Natural killer cell treated with Interleukin-12 subunit alpha and Interleukin-12 subunit beta and Interleukin-15 and Interleukin-18, amount 100 ng/mL, for 72 hours (primary cell): ENCODE measurements around the gene LHX4. TPM values are rescaled to one million over a fixed set of nuclear protein-coding genes. Genes with fewer than 3 reads are reported as not detected.

Experiments used
- ATAC-seq, 2 donors: fragments of 150-1000 bp; cut with Tn5 transposase in 1 of 2; sonication (Bioruptor Pico), chemical (Tn5 transposase) in 1 of 2; 2 replicates each; pipeline ENCODE4 v1.10.0; 2021
- DNase-seq: peaks from one replicate; pipeline ENCODE4 v3.0.0; 2022; ENCODE audit warnings: low spot score
- H3K27ac Mint-ChIP-seq, 2 donors: 1 replicate in 1 of 2; 2 replicates in 1 of 2; pipeline ENCODE4 v1.8.0; 2022; ENCODE audit warnings: mixed read lengths in 2 of 2, mild to moderate bottlenecking in 1 of 2, moderate library complexity in 1 of 2
- H3K27me3 Mint-ChIP-seq, 2 donors: 1 replicate in 1 of 2; 2 replicates in 1 of 2; pipeline ENCODE4 v1.8.0; 2022; ENCODE audit warnings: mixed read lengths in 2 of 2
- H3K36me3 Mint-ChIP-seq: one replicate; pipeline ENCODE4 v1.8.0; 2022; ENCODE audit warnings: mixed read lengths
- H3K4me1 Mint-ChIP-seq, 2 donors: 1 replicate in 1 of 2; 2 replicates in 1 of 2; pipeline ENCODE4 v1.8.0; 2022; ENCODE audit warnings: low read depth in 2 of 2, mixed read lengths in 2 of 2, mild to moderate bottlenecking in 1 of 2
- H3K4me3 Mint-ChIP-seq: one replicate; pipeline ENCODE4 v1.8.0; 2022; ENCODE audit warnings: mixed read lengths
- H3K9me3 Mint-ChIP-seq: 2 replicates; pipeline ENCODE4 v1.8.0; 2022; ENCODE audit warnings: mixed read lengths
- total RNA-seq, 2 donors: library from RNA; stranded (reverse); gene quantifications; one replicate each; pipeline ENCODE4 v1.2.3, GENCODE V29; 2022

Gene LHX4
- total RNA-seq, 2 donors from 2014 or later, result not detected

- DNase-seq, result no peak
- H3K9me3 Mint-ChIP-seq, result no peaks in the 10 kb centered on the region
- no peaks in the 10 kb centered on the region for H3K36me3 Mint-ChIP-seq
- no peak overlapping the region for H3K4me3 Mint-ChIP-seq
- H3K27me3 Mint-ChIP-seq, result no peaks in the 10 kb centered on the region
- H3K27ac Mint-ChIP-seq, result no peak overlapping the region
- no peak for ATAC-seq
- peaks cover 0 to 3% of the 10 kb centered on the region in 2 donors for H3K4me1 Mint-ChIP-seq
These were observed 37.1 kb downstream of the LHX4 start for GRCh38 chr1:180267211-180267561.

DNA sequence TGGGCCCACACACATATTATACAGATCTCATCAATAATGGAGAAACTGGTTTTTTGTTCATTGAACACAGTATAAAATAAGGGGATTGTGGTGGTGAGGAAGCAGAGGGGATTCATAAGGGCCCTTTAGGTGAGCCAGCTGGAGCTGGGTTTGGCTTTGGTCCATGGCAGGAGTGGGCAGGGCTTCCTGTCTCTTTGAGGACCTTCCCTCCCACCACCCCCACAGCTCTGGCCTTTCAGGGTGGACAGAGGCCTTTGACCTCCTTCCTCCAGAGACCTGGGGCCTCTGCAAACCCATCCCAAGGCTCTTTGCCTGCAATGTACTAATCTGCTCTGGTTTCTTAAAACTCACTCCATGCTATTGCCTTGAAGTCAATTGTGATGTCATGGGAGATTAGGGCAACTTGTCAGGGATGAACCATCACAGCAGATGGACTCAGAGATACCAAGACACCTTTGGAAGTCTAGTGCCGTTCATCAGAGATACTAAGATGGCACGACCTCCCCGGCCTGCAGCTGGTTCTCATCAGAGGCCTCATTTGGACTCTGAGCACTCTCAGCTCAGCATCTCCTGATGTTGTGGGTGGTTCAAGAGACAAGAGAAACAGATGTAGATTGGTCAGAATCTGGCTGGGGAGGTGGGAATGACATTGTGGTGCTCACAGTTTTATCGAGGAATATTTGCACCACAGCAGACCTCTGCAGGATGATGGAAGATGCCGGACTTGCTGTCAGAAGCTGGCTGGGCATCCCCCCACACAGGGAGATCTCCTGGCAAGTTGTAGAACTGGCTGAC is 37.9 kb downstream of the LHX4 start:
- no peaks in the 10 kb centered on the region for H3K9me3 Mint-ChIP-seq

GRCh38 chr1:180268556-180269075 is 38.6 kb downstream of the LHX4 start:
- H3K27me3 Mint-ChIP-seq, result no peaks in the 10 kb centered on the region
- H3K9me3 Mint-ChIP-seq, result no peaks in the 10 kb centered on the region
- peaks cover 0 to 3% of the 10 kb centered on the region in 2 donors for H3K4me1 Mint-ChIP-seq
- H3K27ac Mint-ChIP-seq, result no peak overlapping the region
- H3K36me3 Mint-ChIP-seq, result no peaks in the 10 kb centered on the region
- no peak for ATAC-seq
- H3K4me3 Mint-ChIP-seq, result no peak overlapping the region
- no peak for DNase-seq

More for the DNA sequence above, 37.9 kb downstream of the LHX4 start:
- Mint-ChIP-seq H3K4me3 (no peak overlapping the region), H3K27ac (no peak overlapping the region), H3K36me3 (no peaks in the 10 kb centered on the region), H3K27me3 (no peaks in the 10 kb centered on the region), H3K4me1 (peaks cover 0 to 3% of the 10 kb centered on the region in 2 donors)
- ATAC-seq, result no peak
- peak; percentile 38 for DNase-seq

DNA sequence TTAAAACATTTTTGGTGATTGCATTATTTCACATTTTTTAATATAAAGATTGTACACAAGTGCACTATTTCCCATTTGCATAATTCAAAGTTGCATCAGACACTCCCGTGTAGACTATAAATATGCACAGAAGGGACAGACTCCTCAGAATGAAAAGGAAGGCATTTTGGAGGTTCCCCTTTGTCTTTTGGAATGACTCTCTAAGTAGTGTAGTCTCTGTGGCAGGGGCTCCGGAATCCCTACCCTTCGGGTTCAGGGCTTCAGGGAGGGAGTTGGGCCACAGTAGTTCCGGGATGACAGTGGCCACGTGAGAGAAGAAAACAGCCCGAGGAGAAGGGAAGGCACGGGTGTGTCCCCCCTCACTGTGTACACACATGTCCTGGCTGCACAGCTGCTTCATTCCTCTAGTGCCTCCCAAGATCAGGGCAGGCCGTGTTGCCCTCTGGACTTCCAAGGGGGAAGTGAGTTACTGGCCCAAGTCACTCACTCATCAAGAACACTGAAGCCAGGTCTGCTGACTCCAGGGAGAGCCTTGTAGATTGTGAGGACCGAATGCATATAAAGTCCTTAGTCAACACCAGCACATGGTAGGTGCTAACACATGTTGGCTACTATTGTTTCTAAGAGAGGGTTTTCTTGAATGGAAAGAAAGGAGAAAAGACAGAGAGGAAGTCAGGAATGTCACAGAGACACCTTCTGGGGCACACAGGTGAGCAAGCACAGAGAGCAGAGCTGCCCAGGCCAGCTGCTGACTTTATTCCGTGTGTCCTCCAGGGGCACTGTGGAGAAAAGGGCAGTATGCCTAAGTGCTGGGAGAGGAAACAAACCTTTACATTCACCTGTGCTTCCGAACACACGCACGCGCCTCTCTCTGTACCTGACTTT is 39.8 kb downstream of the LHX4 start:
- H3K36me3 Mint-ChIP-seq, result no peaks in the 10 kb centered on the region
- no peaks in the 10 kb centered on the region for H3K27me3 Mint-ChIP-seq
- ATAC-seq, result no peak
- peaks cover 0 to 3% of the 10 kb centered on the region in 2 donors for H3K4me1 Mint-ChIP-seq
- H3K4me3 Mint-ChIP-seq, result no peak overlapping the region
- no peaks in the 10 kb centered on the region for H3K9me3 Mint-ChIP-seq
- no peak for DNase-seq
- no peak overlapping the region for H3K27ac Mint-ChIP-seq

GRCh38 chr1:180270530-180271271 is 40.6 kb downstream of the LHX4 start:
- H3K4me3 Mint-ChIP-seq, result no peak overlapping the region
- no peaks in the 10 kb centered on the region for H3K36me3 Mint-ChIP-seq
- no peak for ATAC-seq
- DNase-seq, result no peak
- peaks cover 0 to 3% of the 10 kb centered on the region in 2 donors for H3K4me1 Mint-ChIP-seq
- H3K9me3 Mint-ChIP-seq, result no peaks in the 10 kb centered on the region
- no peaks in the 10 kb centered on the region for H3K27me3 Mint-ChIP-seq
- H3K27ac Mint-ChIP-seq, result no peak overlapping the region

GRCh38 chr1:180271272-180272255 is 41.5 kb downstream of the LHX4 start:
- ATAC-seq (no peak), DNase-seq (no peak)
- no peaks in the 10 kb centered on the region for H3K36me3 Mint-ChIP-seq
- no peaks in the 10 kb centered on the region for H3K27me3 Mint-ChIP-seq
- no peaks in the 10 kb centered on the region for H3K9me3 Mint-ChIP-seq
- no peak overlapping the region for H3K27ac Mint-ChIP-seq
- H3K4me3 Mint-ChIP-seq, result no peak overlapping the region
- H3K4me1 Mint-ChIP-seq, result peaks cover 0 to 3% of the 10 kb centered on the region in 2 donors

GRCh38 chr1:180272395-180272794 is 42.3 kb downstream of the LHX4 start:
- no peaks in the 10 kb centered on the region for H3K36me3 Mint-ChIP-seq
- peaks cover 0 to 3% of the 10 kb centered on the region in 2 donors for H3K4me1 Mint-ChIP-seq
- ATAC-seq (no peak), DNase-seq (no peak)
- H3K27me3 Mint-ChIP-seq, result no peaks in the 10 kb centered on the region
- H3K27ac Mint-ChIP-seq, result no peak overlapping the region
- no peak overlapping the region for H3K4me3 Mint-ChIP-seq
- H3K9me3 Mint-ChIP-seq, result no peaks in the 10 kb centered on the region

- Mint-ChIP-seq H3K36me3 (no peaks in the 10 kb centered on the region), H3K27ac (no peak overlapping the region), H3K4me3 (no peak overlapping the region), H3K9me3 (no peaks in the 10 kb centered on the region), H3K4me1 (peaks cover 0 to 3% of the 10 kb centered on the region in 2 donors), H3K27me3 (no peaks in the 10 kb centered on the region)
- DNase-seq, result no peak
- ATAC-seq, result no peak
These were observed 43.0 kb downstream of the LHX4 start for GRCh38 chr1:180273066-180273465.

- no peak for DNase-seq
- ATAC-seq, result no peak
- H3K4me1 Mint-ChIP-seq, result peaks cover 0 to 3% of the 10 kb centered on the region in 2 donors
- H3K27me3 Mint-ChIP-seq, result no peaks in the 10 kb centered on the region
- no peaks in the 10 kb centered on the region for H3K9me3 Mint-ChIP-seq
- H3K4me3 Mint-ChIP-seq, result no peak overlapping the region
- no peak overlapping the region for H3K27ac Mint-ChIP-seq
- H3K36me3 Mint-ChIP-seq, result no peaks in the 10 kb centered on the region
These were observed 44.2 kb downstream of the LHX4 start for GRCh38 chr1:180274221-180274620.

GRCh38 chr1:180275726-180276125 is 45.7 kb downstream of the LHX4 start:
- DNase-seq (no peak), ATAC-seq (no peak)
- Mint-ChIP-seq H3K27ac (no peak overlapping the region), H3K9me3 (no peaks in the 10 kb centered on the region), H3K27me3 (no peaks in the 10 kb centered on the region), H3K4me3 (no peak overlapping the region), H3K4me1 (peaks cover 0 to 2% of the 10 kb centered on the region in 2 donors), H3K36me3 (peaks cover 4% of the 10 kb centered on the region)

DNA sequence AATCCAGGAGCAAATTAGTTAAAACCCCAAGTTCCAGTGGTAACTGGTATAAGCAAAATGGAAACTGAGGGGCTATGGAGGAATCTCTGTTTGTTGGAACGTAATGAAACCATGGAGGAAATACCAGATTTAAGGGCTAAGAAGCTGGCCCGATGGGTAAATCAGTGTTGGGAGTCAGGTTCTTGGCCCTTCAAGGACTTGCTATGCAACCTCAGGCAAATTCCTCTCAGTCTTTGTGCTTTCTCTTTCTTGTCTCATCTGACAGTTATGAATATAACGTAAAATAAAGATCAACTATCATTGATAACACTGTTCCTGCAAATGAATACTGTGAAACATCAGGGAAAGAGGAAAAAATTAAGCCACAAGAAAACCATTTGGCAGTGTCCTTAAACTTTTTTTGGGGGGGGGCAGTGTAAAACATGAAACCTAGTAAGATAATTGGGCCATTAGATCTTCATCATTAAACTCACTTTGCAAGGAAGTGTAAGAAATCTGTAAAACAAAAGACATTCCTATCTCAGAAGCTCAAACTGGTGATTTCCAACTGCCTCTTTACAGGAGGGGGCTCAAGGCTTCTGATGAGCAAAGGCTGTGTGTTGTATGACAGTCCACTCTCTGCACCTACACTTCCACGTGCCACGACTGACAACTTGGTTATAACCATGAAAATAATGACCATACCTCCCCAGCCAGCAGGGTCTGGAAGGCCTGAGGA is 47.6 kb downstream of the LHX4 start:
- no peak for DNase-seq
- no peaks in the 10 kb centered on the region for H3K9me3 Mint-ChIP-seq
- ATAC-seq, result no peak
- no peak overlapping the region for H3K27ac Mint-ChIP-seq
- H3K4me3 Mint-ChIP-seq, result no peak overlapping the region
- H3K36me3 Mint-ChIP-seq, result peaks cover 4% of the 10 kb centered on the region
- H3K27me3 Mint-ChIP-seq, result no peaks in the 10 kb centered on the region
- H3K4me1 Mint-ChIP-seq, result no peaks in the 10 kb centered on the region

DNA sequence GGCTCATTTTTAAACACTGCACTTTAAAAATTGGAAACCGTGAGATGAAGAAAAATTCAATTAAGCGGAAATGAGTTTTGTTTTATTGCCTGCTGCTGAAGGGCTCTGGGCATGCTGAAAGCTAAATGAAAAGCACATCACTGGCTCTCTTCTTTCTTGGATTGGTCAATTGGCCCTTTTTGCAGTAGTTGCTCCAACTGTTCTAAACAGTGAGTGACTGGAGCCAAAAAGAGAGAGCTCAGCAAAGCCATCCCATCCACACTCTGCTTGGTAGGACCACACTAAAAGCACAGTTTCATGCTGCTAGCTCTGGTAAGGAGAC is 48.1 kb downstream of the LHX4 start:
- ATAC-seq, result no peak
- no peak overlapping the region for H3K4me3 Mint-ChIP-seq
- H3K36me3 Mint-ChIP-seq, result peaks cover 4% of the 10 kb centered on the region
- H3K27me3 Mint-ChIP-seq, result no peaks in the 10 kb centered on the region
- no peak for DNase-seq
- no peak overlapping the region for H3K27ac Mint-ChIP-seq
- H3K4me1 Mint-ChIP-seq, result no peaks in the 10 kb centered on the region
- H3K9me3 Mint-ChIP-seq, result no peaks in the 10 kb centered on the region
